ENCODE results near the gene SUGT1. TPM values are rescaled to one million over a fixed set of nuclear protein-coding genes. Genes with fewer than 3 reads are reported as not detected.

The SUGT1 gene
- total RNA-seq, 2 donors from 2014 or later, result 30.8 to 36.0 TPM

DNA sequence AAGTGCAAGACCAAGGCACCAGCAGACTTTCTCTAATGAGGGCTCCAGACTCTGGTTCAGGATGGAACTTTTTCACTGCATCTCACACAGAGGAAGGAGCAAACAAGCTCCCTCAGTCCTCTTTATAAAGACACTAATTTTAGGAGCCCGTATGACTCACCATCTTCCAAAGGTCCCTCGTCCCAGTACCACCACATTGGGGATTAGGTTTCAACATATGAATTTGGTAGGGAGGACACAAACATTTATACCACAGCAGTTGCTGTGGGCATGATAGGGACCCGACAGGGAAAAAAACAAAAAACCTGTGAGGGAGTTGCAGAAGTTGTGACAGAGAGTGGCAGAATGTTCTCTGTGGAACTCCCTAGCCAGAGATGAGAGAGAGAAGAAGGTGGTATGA, 93.5 kb downstream of the SUGT1 start:
- H3K27me3 ChIP-seq (replicated peaks; ENCODE audit: insufficient read depth), result no peaks in the 10 kb centered on the region
- H3K9me3 ChIP-seq, result no peaks in the 10 kb centered on the region
- H3K4me1 ChIP-seq (ENCODE audit: control insufficient read depth in 1 of 2, low read depth in 2 of 2), result no peaks in the 10 kb centered on the region
- ATAC-seq (ENCODE audit: insufficient number of reproducible peaks, low FRiP score, low read depth) (no peak), DNase-seq (ENCODE audit: low spot score) (no peak)
- no peak overlapping the region for H3K27ac ChIP-seq
- no peak overlapping the region for H3K4me3 ChIP-seq
- TF ChIP-seq, protein P1, sequence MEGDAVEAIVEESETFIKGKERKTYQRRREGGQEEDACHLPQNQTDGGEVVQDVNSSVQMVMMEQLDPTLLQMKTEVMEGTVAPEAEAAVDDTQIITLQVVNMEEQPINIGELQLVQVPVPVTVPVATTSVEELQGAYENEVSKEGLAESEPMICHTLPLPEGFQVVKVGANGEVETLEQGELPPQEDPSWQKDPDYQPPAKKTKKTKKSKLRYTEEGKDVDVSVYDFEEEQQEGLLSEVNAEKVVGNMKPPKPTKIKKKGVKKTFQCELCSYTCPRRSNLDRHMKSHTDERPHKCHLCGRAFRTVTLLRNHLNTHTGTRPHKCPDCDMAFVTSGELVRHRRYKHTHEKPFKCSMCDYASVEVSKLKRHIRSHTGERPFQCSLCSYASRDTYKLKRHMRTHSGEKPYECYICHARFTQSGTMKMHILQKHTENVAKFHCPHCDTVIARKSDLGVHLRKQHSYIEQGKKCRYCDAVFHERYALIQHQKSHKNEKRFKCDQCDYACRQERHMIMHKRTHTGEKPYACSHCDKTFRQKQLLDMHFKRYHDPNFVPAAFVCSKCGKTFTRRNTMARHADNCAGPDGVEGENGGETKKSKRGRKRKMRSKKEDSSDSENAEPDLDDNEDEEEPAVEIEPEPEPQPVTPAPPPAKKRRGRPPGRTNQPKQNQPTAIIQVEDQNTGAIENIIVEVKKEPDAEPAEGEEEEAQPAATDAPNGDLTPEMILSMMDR (IDR thresholded peaks at IDR 0.05), result no peak
- H3K36me3 ChIP-seq, result no peaks in the 10 kb centered on the region

DNA sequence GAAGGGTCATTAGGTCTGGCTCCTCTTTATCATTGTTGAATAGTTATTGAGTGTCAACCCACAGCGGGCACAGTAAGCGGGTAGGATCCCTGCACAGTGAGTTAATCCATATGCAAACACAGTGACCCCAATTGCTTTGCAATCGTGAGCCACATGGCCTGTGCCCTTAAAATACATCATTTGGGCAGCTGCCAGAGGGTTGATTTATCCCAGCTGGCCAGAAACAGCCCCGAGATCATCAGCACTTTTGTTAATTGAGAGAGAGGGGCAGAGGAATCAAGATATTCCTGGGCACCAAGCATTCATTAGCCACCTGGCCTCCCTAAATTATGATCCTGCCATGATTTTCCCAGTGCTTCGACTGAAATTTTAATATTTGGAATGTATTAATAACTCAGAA, 96.8 kb downstream of the SUGT1 start:
- DNase-seq (ENCODE audit: low spot score) (no peak), ATAC-seq (ENCODE audit: insufficient number of reproducible peaks, low FRiP score, low read depth) (no peak)
- no peaks in the 10 kb centered on the region for H3K4me1 ChIP-seq (ENCODE audit: control insufficient read depth in 1 of 2, low read depth in 2 of 2)

More for the DNA sequence above, 96.8 kb downstream of the SUGT1 start:
- Histone ChIP-seq H3K27me3 (replicated peaks; ENCODE audit: insufficient read depth) (no peaks in the 10 kb centered on the region), H3K36me3 (no peaks in the 10 kb centered on the region), H3K9me3 (no peaks in the 10 kb centered on the region), H3K4me3 (no peak overlapping the region), H3K27ac (no peak overlapping the region)
- TF ChIP-seq, protein P1 (IDR thresholded peaks at IDR 0.05), result no peak

Other genes with a start within 250 kb of the SUGT1 start
- 1 to 10 TPM; 2.7 to 4.1 TPM for gene THSD1, start 246.7 kb upstream of the SUGT1 start, total RNA-seq
- 100 to 1,000 TPM in 1 of 2 donors, 10 to 100 TPM in 1; 42.1 to 100 TPM for gene VPS36, start 202.2 kb upstream of the SUGT1 start, total RNA-seq
- gene CKAP2, start 197.4 kb upstream of the SUGT1 start, total RNA-seq, result 1 to 10 TPM; 4.6 to 5.1 TPM
- 1 to 10 TPM; 6.9 to 8.7 TPM for gene HNRNPA1L2, start 10.4 kb upstream of the SUGT1 start, total RNA-seq
- gene CNMD, start 87.0 kb downstream of the SUGT1 start, total RNA-seq, result not detected
- gene PCDH8, start 195.8 kb downstream of the SUGT1 start, total RNA-seq, result not detected